HEK293 (cell line): ENCODE data around the gene QRICH1.

ENCODE experiments used
- BCL11A ChIP-seq: fragments of 450-650 bp; formaldehyde crosslinking; IDR thresholded peaks from 2 replicates; pipeline ENCODE4 v1.5.1; 2016; ENCODE audit warnings: low read depth, missing biosample characterization, missing genetic modification characterization
- KLF1 ChIP-seq: fragments of 450-650 bp; formaldehyde crosslinking; IDR thresholded peaks from 2 replicates; pipeline ENCODE4 v1.5.1; 2016; ENCODE audit warnings: missing biosample characterization, missing genetic modification characterization
- KLF9 ChIP-seq: fragments of 450-650 bp; formaldehyde crosslinking; IDR thresholded peaks from 2 replicates; pipeline ENCODE4 v1.5.1; 2016; ENCODE audit warnings: missing biosample characterization, missing genetic modification characterization, low read depth
- OSR2 ChIP-seq: fragments of 450-650 bp; formaldehyde crosslinking; IDR thresholded peaks from 2 replicates; pipeline ENCODE4 v1.5.1; 2016; ENCODE audit warnings: missing biosample characterization, missing genetic modification characterization
- PATZ1 ChIP-seq: fragments of 450-650 bp; formaldehyde crosslinking; IDR thresholded peaks from 2 replicates; pipeline ENCODE4 v1.5.1; 2016; ENCODE audit warnings: missing biosample characterization, missing genetic modification characterization
- PRDM10 ChIP-seq: fragments of 450-650 bp; formaldehyde crosslinking; IDR thresholded peaks from 2 replicates; pipeline ENCODE4 v1.5.1; 2016; ENCODE audit warnings: missing biosample characterization, missing genetic modification characterization
- SP2 ChIP-seq: fragments of 450-650 bp; formaldehyde crosslinking; IDR thresholded peaks from 2 replicates; pipeline ENCODE4 v1.5.1; 2016; ENCODE audit warnings: missing biosample characterization, missing genetic modification characterization
- TCF7L2 ChIP-seq: IDR thresholded peaks from 2 replicates; pipeline ENCODE4 v1.6.1; 2011; ENCODE audit warnings: low read depth, mild to moderate bottlenecking, inconsistent platforms, low read length, moderate library complexity, borderline replicate concordance
- TSHZ1 ChIP-seq: fragments of 450-650 bp; formaldehyde crosslinking; IDR thresholded peaks from 2 replicates; pipeline ENCODE4 v1.5.1; 2016; ENCODE audit warnings: missing biosample characterization, missing genetic modification characterization, borderline replicate concordance
- ZBTB1 ChIP-seq: fragments of 450-650 bp; formaldehyde crosslinking; IDR thresholded peaks from 2 replicates; pipeline ENCODE4 v1.5.1; 2016; ENCODE audit warnings: missing biosample characterization, missing genetic modification characterization
- ZBTB11 ChIP-seq: fragments of 450-650 bp; formaldehyde crosslinking; conservative IDR thresholded peaks from 2 replicates; pipeline ENCODE4 v1.5.1; 2016; ENCODE audit warnings: low read depth, missing biosample characterization, missing genetic modification characterization
- ZBTB26 ChIP-seq: fragments of 450-650 bp; formaldehyde crosslinking; optimal IDR thresholded peaks from 2 replicates; pipeline ENCODE3; 2016; ENCODE audit warnings: missing biosample characterization, mild to moderate bottlenecking, missing genetic modification characterization
- ZFHX2 ChIP-seq: fragments of 450-650 bp; formaldehyde crosslinking; conservative IDR thresholded peaks from 2 replicates; pipeline ENCODE4 v1.5.1; 2016; ENCODE audit warnings: missing biosample characterization, missing genetic modification characterization
- ZNF26 ChIP-seq: fragments of 450-650 bp; formaldehyde crosslinking; IDR thresholded peaks from 2 replicates; pipeline ENCODE4 v1.5.1; 2016; ENCODE audit warnings: missing biosample characterization, missing genetic modification characterization
- ZNF391 ChIP-seq: fragments of 450-650 bp; formaldehyde crosslinking; IDR thresholded peaks from 2 replicates; pipeline ENCODE4 v1.5.1; 2016; ENCODE audit warnings: low read depth, missing biosample characterization, missing genetic modification characterization, borderline replicate concordance
- ZNF423 ChIP-seq: fragments of 450-650 bp; formaldehyde crosslinking; IDR thresholded peaks from 2 replicates; pipeline ENCODE4 v1.5.1; 2016; ENCODE audit warnings: missing biosample characterization, missing genetic modification characterization
- ZNF596 ChIP-seq: fragments of 450-650 bp; IDR thresholded peaks from 2 replicates; pipeline ENCODE4 v1.5.0; 2018; ENCODE audit warnings: missing biosample characterization, mild to moderate bottlenecking, missing genetic modification characterization, moderate library complexity
- ZNF664 ChIP-seq: fragments of 450-650 bp; formaldehyde crosslinking; IDR thresholded peaks from 2 replicates; pipeline ENCODE4 v1.5.1; 2016; ENCODE audit warnings: missing biosample characterization, missing genetic modification characterization
- ZNF747 ChIP-seq: fragments of 450-650 bp; formaldehyde crosslinking; IDR thresholded peaks from 2 replicates; pipeline ENCODE4 v1.5.1; 2016; ENCODE audit warnings: missing biosample characterization, missing genetic modification characterization
- ZNF777 ChIP-seq: fragments of 450-650 bp; formaldehyde crosslinking; IDR thresholded peaks from 2 replicates; pipeline ENCODE4 v1.5.1; 2017; ENCODE audit warnings: missing biosample characterization, missing genetic modification characterization, borderline replicate concordance
- ZSCAN4 ChIP-seq: fragments of 450-650 bp; formaldehyde crosslinking; IDR thresholded peaks from 2 replicates; pipeline ENCODE4 v1.5.1; 2017; ENCODE audit warnings: missing biosample characterization, missing genetic modification characterization

QRICH1 gene

GRCh38 chr3:49133226-49133951, 39.5 kb upstream of the QRICH1 start (continued):
- TF ChIP-seq PATZ1 (peak; percentile 89), ZBTB26 (tag by site-specific recombination) (peak; percentile 40), ZNF391 (tag by site-specific recombination) (no peak), ZBTB1 (tag by site-specific recombination) (no peak), PRDM10 (tag by site-specific recombination) (peak; percentile 77), SP2 (peak; percentile 45), KLF9 (tag by site-specific recombination) (peak; percentile 56; the same call in 1 of the 2 replicates), ZNF596 (tag by site-specific recombination) (no peak), ZNF747 (tag by site-specific recombination) (no peak), ZNF26 (tag by site-specific recombination) (no peak), TSHZ1 (no peak), TCF7L2 (no peak), ZBTB11 (tag by site-specific recombination) (peak; percentile 39; the same call in 1 of the 2 replicates), OSR2 (tag by site-specific recombination) (no peak), ZFHX2 (peak; percentile 81), ZNF423 (tag by site-specific recombination) (no peak), ZNF664 (no peak), KLF1 (peak; percentile 64), BCL11A (no peak), ZNF777 (tag by site-specific recombination) (0 out of 2 replicates have a peak, but pooled peaks have one; percentile 14), ZSCAN4 (tag by site-specific recombination) (no peak)
